Heart right ventricle (tissue), 16 donors: Measurements from ENCODE around the gene FHIT. TPM values are rescaled to one million over a fixed set of nuclear protein-coding genes. Genes with fewer than 3 reads are reported as not detected.

Experiments
- ATAC-seq, 8 donors: fragments of 200-7000 bp; cut with Tn5 transposase; one replicate each; pipeline ENCODE4 v1.9.1; 2020; ENCODE audit warnings: mild to moderate bottlenecking in 8 of 8, moderate library complexity in 8 of 8, moderate number of reproducible peaks in 1 of 8
- DNase-seq, 2 donors: peaks; one replicate each; pipeline ENCODE4 v3.0.0-alpha.2; 2020
- H3K27ac ChIP-seq, 10 donors: fragments of 200-600 bp; sonication (generic) in 2 of 10; one replicate each; pipeline versions ENCODE4 v1.5.0 to v1.8.0; 2020 to 2022; ENCODE audit warnings: mild to moderate bottlenecking in 3 of 10
- H3K27me3 ChIP-seq, 7 donors: fragments of 200-600 bp; one replicate each; pipeline ENCODE4 v1.8.0; 2021 to 2022; ENCODE audit warnings: mild to moderate bottlenecking in 2 of 7
- H3K36me3 ChIP-seq, 9 donors: fragments of 200-600 bp; sonication (generic) in 1 of 9; one replicate each; pipeline versions ENCODE4 v1.5.0 to v1.8.0; 2020 to 2022; ENCODE audit warnings: mild to moderate bottlenecking in 2 of 9
- H3K4me1 ChIP-seq, 9 donors: fragments of 200-600 bp; sonication (generic) in 1 of 9; one replicate each; pipeline versions ENCODE4 v1.5.0 to v1.8.0; 2020 to 2022; ENCODE audit warnings: mild to moderate bottlenecking in 4 of 9
- H3K4me3 ChIP-seq, 10 donors: fragments of 200-600 bp; sonication (generic) in 2 of 10; one replicate each; pipeline versions ENCODE4 v1.5.0 to v1.8.0; 2020 to 2022; ENCODE audit warnings: mild to moderate bottlenecking in 7 of 10, moderate library complexity in 2 of 10
- H3K9me3 ChIP-seq, 11 donors: fragments of 200-600 bp in 10 of 11; sonication (generic) in 2 of 11; one replicate each; pipeline versions ENCODE4 v1.5.0 to v1.8.0; 2013 to 2022; ENCODE audit warnings: mild to moderate bottlenecking in 2 of 11, control low read depth in 1 of 11, moderate library complexity in 1 of 11
- CTCF ChIP-seq, 9 donors: fragments of 200-600 bp; sonication (generic) in 2 of 9; IDR thresholded peaks; one replicate each; pipeline versions ENCODE4 v1.5.0 to v1.8.0; 2021 to 2022; ENCODE audit warnings: antibody characterized with exemption in 9 of 9, mild to moderate bottlenecking in 5 of 9, moderate library complexity in 1 of 9
- WGBS, 2 donors: extraction: QIAGEN DNeasy Blood & Tissue Kit; methylation state at CpG; one replicate each; pipeline ENCODE4 v1.1.7; 2013; ENCODE audit warnings: inconsistent platforms in 1 of 2; 5-methylcytosine and 5-hydroxymethylcytosine counted together
- intact Hi-C, 10 donors: fragments of 100-400 bp; cut with DNase I; formaldehyde crosslinking; loops; one replicate each; pipeline versions ENCODE4 v1.11.1 to v1.14.2; 2022
- polyA plus RNA-seq, 2 donors: library from polyadenylated mRNA; stranded (reverse); fragments of 200-250 nt; gene quantifications; one replicate each; pipeline ENCODE4 v1.2.3, GENCODE V29; 2013
- total RNA-seq, 10 donors: library from RNA; stranded (reverse); fragmentation: NEBNext Ultra II Directional in 3 of 10; extraction: Animal tissue kit (Norgen Biotek cat#: 25700) in 3 of 10; gene quantifications; one replicate each; pipeline versions ENCODE4 v1.2.1 to v1.2.4, GENCODE V29; 2021 to 2023
- donor health status: Arrhythmogenic right ventricular cardiomyopathy.
- donor health status: ischemic (EF 13 %, LVEDD 7.1; RV severe dilation, severe dysfunction).
- donor health status: healthy with polysubstance abuse.
- donor health status: DM: no; HTN: yes; CAD: no.
- donor health status: DM: no; HTN: no; CAD: no.
- donor health status: ischemic (EF 25% LVEDD 6.9; RV normal size, moderate dysfunction).
- donor health status: ischemic (EF 25% LVEDD 5.7; RV mildly dilated, moderate dysfunction).
- donor health status: healthy.
- donor health status: DM: yes; HTN: yes; CAD: no.
- donor health status: Ischemic cardiomyopathy.
- donor health status: ischemic (EF 35%, LVEDD 5.7; RV mildly dilated, moderate dysfunction).
- donor health status: nonischemic (EF 11% LVEDD 7.7; RV severe dilation, severe dysfunction).
- donor health status: DM: yes; HTN: yes; CAD: no.
- donor health status: PGD.
- donor health status: ischemic (EF 29% LVEDD 5.4; RV normal size, mild dysfunction).
- donor health status: nonischemic (EF 23%, LVEDD 6.1; RV moderate dilation, normal function).

FHIT gene
- total and polyA plus RNA-seq, 12 donors: 4.7 to 25.5 (median 18.3) TPM

- ATAC-seq: no peak
- TF ChIP-seq CTCF (IDR thresholded peaks at IDR 0.05): no peak
- Histone ChIP-seq H3K36me3 (no peaks in the 10 kb centered on the region), H3K4me3 (no peak overlapping the region), H3K27ac (no peak overlapping the region), H3K4me1 (no peaks in the 10 kb centered on the region), H3K27me3 (no peaks in the 10 kb centered on the region), H3K9me3 (peaks cover 0 to 3% (median 0%) of the 10 kb centered on the region in 11 donors)
- DNase-seq: no peak
- intact Hi-C loops: no loop called here
- WGBS, 2 donors: 81 to 90% methylated on average over 7 of the region's 7 CpGs
Measured at GRCh38 chr3:60931452-60931851, 319.8 kb downstream of the FHIT start.

GRCh38 chr3:60920519-60920918 lies 330.7 kb downstream of the FHIT start:
- Histone ChIP-seq H3K36me3 (no peaks in the 10 kb centered on the region), H3K27ac (no peak overlapping the region), H3K4me3 (no peak overlapping the region), H3K27me3 (no peaks in the 10 kb centered on the region), H3K4me1 (peaks cover 0 to 9% (median 0%) of the 10 kb centered on the region in 9 donors), H3K9me3 (no peaks in the 10 kb centered on the region)
- DNase-seq (no peak), ATAC-seq (no peak)
- intact Hi-C loops: no loop called here
- 51 to 55% methylated on average over 4 of the region's 4 CpGs for WGBS, 2 donors
- TF ChIP-seq CTCF (IDR thresholded peaks at IDR 0.05): no peak

GRCh38 chr3:60919296-60919695 lies 332.0 kb downstream of the FHIT start:
- Histone ChIP-seq H3K27ac (no peak overlapping the region), H3K9me3 (no peaks in the 10 kb centered on the region), H3K27me3 (no peaks in the 10 kb centered on the region), H3K4me3 (no peak overlapping the region), H3K36me3 (no peaks in the 10 kb centered on the region), H3K4me1 (peaks cover 0 to 9% (median 0%) of the 10 kb centered on the region in 9 donors)
- intact Hi-C loops: no loop called here
- TF ChIP-seq CTCF (IDR thresholded peaks at IDR 0.05): no peak
- no peak for DNase-seq
- no peak for ATAC-seq
- 93 to 94% methylated on average over 2 of the region's 2 CpGs for WGBS, 2 donors

- peak; percentile 16 to 30 for DNase-seq
- ATAC-seq: no peak
- Histone ChIP-seq H3K4me1 (peaks cover 0 to 9% (median 0%) of the 10 kb centered on the region in 9 donors), H3K27ac (no peak overlapping the region), H3K27me3 (no peaks in the 10 kb centered on the region), H3K4me3 (no peak overlapping the region), H3K9me3 (peaks cover 0 to 9% (median 0%) of the 10 kb centered on the region in 11 donors), H3K36me3 (no peaks in the 10 kb centered on the region)
- 24 to 63% methylated on average over 1 of the region's 1 CpG for WGBS, 2 donors
- intact Hi-C loops: no loop called here
- TF ChIP-seq CTCF (IDR thresholded peaks at IDR 0.05): no peak
Measured at GRCh38 chr3:60917141-60917540, 334.1 kb downstream of the FHIT start.
